NB4 (cell line): ENCODE data around the gene HDAC9.

Experiments used
- CTCF ChIP-seq: IDR thresholded peaks from one replicate; pipeline ENCODE4 v1.5.1; 2012; ENCODE audit warnings: low read depth, low read length
- POLR2A ChIP-seq: IDR thresholded peaks from 2 replicates; pipeline ENCODE4 v1.6.1; 2011; ENCODE audit warnings: mild to moderate bottlenecking; ENCODE audit not compliant: insufficient read length; ENCODE audit errors: extremely low read depth

GRCh38 chr7:18580950-18581349 lies 85.4 kb downstream of the HDAC9 start:
- TF ChIP-seq CTCF (no peak), POLR2A (no peak)
